MM.1S (cell line): ENCODE measurements around the gene WNT9B.

ENCODE experiments used
- DNase-seq: peaks from one replicate; pipeline ENCODE4 v3.0.0-alpha.2; 2015
- H2AFZ ChIP-seq: fragments of 300-600 bp; sonication (generic); 2 replicates; pipeline ENCODE4 v1.6.0; 2016; ENCODE audit warnings: antibody characterized with exemption, low read length
- H3F3A ChIP-seq: fragments of 300-600 bp; sonication (generic); 2 replicates; pipeline ENCODE4 v1.6.1; 2016; ENCODE audit warnings: mild to moderate bottlenecking, antibody characterized with exemption, low read length, moderate library complexity, mixed read lengths; ENCODE audit not compliant: insufficient read depth
- H3K27ac ChIP-seq: fragments of 300-600 bp; sonication (generic); 2 replicates; pipeline ENCODE4 v1.5.1; 2016; ENCODE audit warnings: mild to moderate bottlenecking, low read length
- H3K27me3 ChIP-seq: fragments of 300-600 bp; sonication (generic); replicated peaks from 2 replicates; pipeline ENCODE4 v1.6.0; 2016; ENCODE audit warnings: low read length; ENCODE audit not compliant: insufficient read depth
- H3K36me3 ChIP-seq: fragments of 300-600 bp; sonication (generic); replicated peaks from 2 replicates; pipeline ENCODE4 v1.6.1; 2016; ENCODE audit warnings: mild to moderate bottlenecking, low read length, mixed read lengths; ENCODE audit not compliant: insufficient read depth
- H3K4me1 ChIP-seq: fragments of 300-600 bp; sonication (generic); 2 replicates; pipeline ENCODE4 v1.6.1; 2016; ENCODE audit warnings: low read length, mixed read lengths
- H3K4me2 ChIP-seq: fragments of 300-600 bp; sonication (generic); 2 replicates; pipeline ENCODE4 v1.6.0; 2016; ENCODE audit warnings: low read depth, low read length
- H3K4me3 ChIP-seq: fragments of 300-600 bp; sonication (generic); 2 replicates; pipeline ENCODE4 v1.5.1; 2016; ENCODE audit warnings: low read length, mixed read lengths
- H3K79me2 ChIP-seq: fragments of 300-600 bp; sonication (generic); 2 replicates; pipeline ENCODE4 v1.6.1; 2016; ENCODE audit warnings: mixed run types, low read length, mixed read lengths
- H3K9ac ChIP-seq: fragments of 300-600 bp; sonication (generic); 2 replicates; pipeline ENCODE4 v1.6.1; 2016; ENCODE audit warnings: low read length, mixed read lengths
- H3K9me2 ChIP-seq: fragments of 300-600 bp; sonication (generic); replicated peaks from 2 replicates; pipeline ENCODE4 v1.6.1; 2016; ENCODE audit warnings: mild to moderate bottlenecking, low read length, mixed read lengths; ENCODE audit not compliant: insufficient read depth
- H3K9me3 ChIP-seq: fragments of 300-600 bp; sonication (generic); replicated peaks from 2 replicates; pipeline ENCODE4 v1.6.1; 2016; ENCODE audit warnings: mild to moderate bottlenecking, low read length, mixed read lengths; ENCODE audit not compliant: insufficient read depth
- H4K20me1 ChIP-seq: fragments of 300-600 bp; sonication (generic); 2 replicates; pipeline ENCODE4 v1.6.1; 2016; ENCODE audit warnings: mild to moderate bottlenecking, low read length, moderate library complexity, mixed read lengths; ENCODE audit not compliant: insufficient read depth
- EZH2 ChIP-seq: fragments of 300-600 bp; sonication (generic); optimal IDR thresholded peaks from 2 replicates; pipeline ENCODE3; 2017; ENCODE audit warnings: low read depth, mild to moderate bottlenecking, antibody characterized with exemption, low read length, mixed read lengths
- EZH2phosphoT487 ChIP-seq: fragments of 300-600 bp; sonication (generic); IDR thresholded peaks from 2 replicates; pipeline ENCODE4 v1.6.1; 2018; ENCODE audit warnings: antibody characterized with exemption, low read length
- TF ChIP-seq, protein P1 (sequence below): fragments of 300-600 bp; sonication (generic); IDR thresholded peaks from 2 replicates; pipeline ENCODE4 v1.5.1; 2016; ENCODE audit warnings: antibody characterized with exemption, low read length, mixed read lengths

WNT9B gene

DNA sequence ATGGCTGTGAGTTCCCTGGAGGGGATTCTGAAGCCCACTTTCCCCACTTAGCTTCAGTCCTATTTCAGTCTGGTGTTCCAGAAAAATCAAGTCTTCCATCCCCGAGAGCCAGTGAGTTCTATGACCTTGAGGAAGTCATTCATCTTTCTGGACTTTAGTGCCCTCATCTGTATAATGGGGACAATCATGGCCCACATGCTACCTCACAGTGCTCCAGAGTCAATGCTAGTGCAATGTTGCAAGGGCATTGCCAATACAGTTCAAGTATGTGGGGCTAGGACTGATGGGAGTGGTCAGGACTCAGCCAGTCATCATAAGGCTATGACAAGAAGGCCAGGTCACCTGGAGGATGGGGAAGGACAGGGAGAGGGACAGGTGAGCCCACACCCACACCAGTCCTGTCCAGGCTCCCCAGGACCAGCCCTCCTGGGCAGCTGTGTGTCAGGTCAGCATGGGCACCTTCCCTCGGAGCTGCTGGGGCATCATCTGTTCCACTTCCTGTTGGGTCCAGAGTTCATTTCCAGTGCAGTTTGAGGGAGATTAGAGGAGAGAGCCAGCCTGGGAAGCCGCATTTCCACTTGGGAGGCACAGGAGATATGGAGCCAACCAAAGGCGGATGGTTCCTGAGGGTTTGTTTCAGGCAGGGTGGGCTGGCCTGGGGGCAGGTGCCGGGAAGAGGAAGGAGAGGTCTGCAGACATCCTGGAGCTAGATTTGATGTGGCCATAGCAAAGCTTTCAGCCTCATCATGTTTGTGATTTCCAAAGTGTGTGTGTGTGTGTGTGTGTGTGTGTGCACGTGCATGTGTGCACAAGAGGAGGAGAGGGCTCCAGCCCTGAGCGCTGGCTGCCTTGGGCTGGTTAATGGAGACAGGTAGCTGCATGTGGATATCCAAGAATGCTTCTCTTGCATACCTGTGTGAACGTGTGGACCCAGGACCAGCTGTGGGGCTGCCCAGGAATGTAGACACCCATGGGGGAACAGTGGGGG is 3.9 kb upstream of the WNT9B start:
- H3K27me3 ChIP-seq: peaks cover 11% of the 10 kb centered on the region
- no peaks in the 10 kb centered on the region for H3F3A ChIP-seq
- no peaks in the 10 kb centered on the region for H3K79me2 ChIP-seq
- no peak for TF ChIP-seq EZH2
- TF ChIP-seq, protein P1, sequence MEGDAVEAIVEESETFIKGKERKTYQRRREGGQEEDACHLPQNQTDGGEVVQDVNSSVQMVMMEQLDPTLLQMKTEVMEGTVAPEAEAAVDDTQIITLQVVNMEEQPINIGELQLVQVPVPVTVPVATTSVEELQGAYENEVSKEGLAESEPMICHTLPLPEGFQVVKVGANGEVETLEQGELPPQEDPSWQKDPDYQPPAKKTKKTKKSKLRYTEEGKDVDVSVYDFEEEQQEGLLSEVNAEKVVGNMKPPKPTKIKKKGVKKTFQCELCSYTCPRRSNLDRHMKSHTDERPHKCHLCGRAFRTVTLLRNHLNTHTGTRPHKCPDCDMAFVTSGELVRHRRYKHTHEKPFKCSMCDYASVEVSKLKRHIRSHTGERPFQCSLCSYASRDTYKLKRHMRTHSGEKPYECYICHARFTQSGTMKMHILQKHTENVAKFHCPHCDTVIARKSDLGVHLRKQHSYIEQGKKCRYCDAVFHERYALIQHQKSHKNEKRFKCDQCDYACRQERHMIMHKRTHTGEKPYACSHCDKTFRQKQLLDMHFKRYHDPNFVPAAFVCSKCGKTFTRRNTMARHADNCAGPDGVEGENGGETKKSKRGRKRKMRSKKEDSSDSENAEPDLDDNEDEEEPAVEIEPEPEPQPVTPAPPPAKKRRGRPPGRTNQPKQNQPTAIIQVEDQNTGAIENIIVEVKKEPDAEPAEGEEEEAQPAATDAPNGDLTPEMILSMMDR: no peak
- no peak for TF ChIP-seq EZH2phosphoT487
- H3K9ac ChIP-seq: no peak overlapping the region
- no peaks in the 10 kb centered on the region for H3K9me3 ChIP-seq
- no peaks in the 10 kb centered on the region for H3K36me3 ChIP-seq
- H3K4me2 ChIP-seq: no peak overlapping the region
- no peak overlapping the region for H3K4me3 ChIP-seq
- H3K27ac ChIP-seq: no peak overlapping the region
- H3K4me1 ChIP-seq: no peaks in the 10 kb centered on the region
- DNase-seq: no peak
- no peak overlapping the region for H2AFZ ChIP-seq
- H3K9me2 ChIP-seq: no peaks in the 10 kb centered on the region
- H4K20me1 ChIP-seq: no peaks in the 10 kb centered on the region

DNA sequence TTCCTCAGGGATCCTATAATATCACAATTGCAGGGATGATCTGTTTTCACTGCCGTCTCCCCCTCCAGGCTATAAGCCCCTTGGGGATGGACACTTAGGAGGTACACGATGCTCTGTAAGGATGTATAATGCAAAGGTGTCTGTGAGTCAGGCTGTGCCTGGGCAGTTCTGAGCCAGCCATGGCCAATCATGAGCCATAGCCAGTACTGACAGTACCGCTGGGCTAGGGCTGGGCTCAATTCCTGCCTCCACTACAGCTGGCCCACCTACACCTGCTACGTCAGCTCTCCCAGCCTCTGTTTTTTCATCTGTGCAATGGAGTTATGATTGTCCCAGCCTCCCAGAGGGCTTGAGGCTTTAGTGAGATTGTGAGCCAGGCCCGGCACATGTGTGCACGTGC is 2.8 kb upstream of the WNT9B start:
- TF ChIP-seq, protein P1: no peak
- TF ChIP-seq EZH2: no peak
- TF ChIP-seq EZH2phosphoT487: no peak
- no peaks in the 10 kb centered on the region for H4K20me1 ChIP-seq
- no peak overlapping the region for H3K4me3 ChIP-seq
- H3K27me3 ChIP-seq: peaks cover 4% of the 10 kb centered on the region; the same call in 1 of the 2 replicates
- no peak overlapping the region for H3K27ac ChIP-seq
- H3K9ac ChIP-seq: no peak overlapping the region
- DNase-seq: no peak
- H3K9me3 ChIP-seq: no peaks in the 10 kb centered on the region
- H3K4me1 ChIP-seq: no peaks in the 10 kb centered on the region
- no peaks in the 10 kb centered on the region for H3K9me2 ChIP-seq
- H2AFZ ChIP-seq: no peak overlapping the region
- no peaks in the 10 kb centered on the region for H3K36me3 ChIP-seq
- H3K79me2 ChIP-seq: no peaks in the 10 kb centered on the region
- no peaks in the 10 kb centered on the region for H3F3A ChIP-seq
- no peak overlapping the region for H3K4me2 ChIP-seq

DNA sequence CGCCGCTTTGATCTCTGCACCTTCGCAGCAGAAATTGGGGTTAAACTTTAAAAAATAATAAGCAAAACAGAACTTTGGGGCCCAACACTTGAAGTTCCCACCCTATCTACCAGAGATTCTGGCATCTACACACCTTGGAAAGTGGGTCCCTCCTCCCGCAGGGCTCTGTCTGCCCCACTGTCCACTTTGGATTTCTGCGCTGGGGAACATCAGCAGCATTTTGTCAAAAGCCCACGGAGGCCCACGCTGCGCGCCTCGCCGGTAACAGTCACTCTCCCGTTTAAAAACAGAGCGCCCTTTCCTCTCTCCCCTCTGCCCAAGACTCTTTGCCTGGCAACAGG is 725 bp upstream of the WNT9B start:
- no peak overlapping the region for H2AFZ ChIP-seq
- no peak for DNase-seq
- H3K4me1 ChIP-seq: no peaks in the 10 kb centered on the region
- H3F3A ChIP-seq: no peaks in the 10 kb centered on the region
- H4K20me1 ChIP-seq: no peaks in the 10 kb centered on the region
- H3K4me3 ChIP-seq: no peak overlapping the region
- H3K9me3 ChIP-seq: no peaks in the 10 kb centered on the region
- no peaks in the 10 kb centered on the region for H3K36me3 ChIP-seq
- H3K79me2 ChIP-seq: no peaks in the 10 kb centered on the region
- no peak overlapping the region for H3K4me2 ChIP-seq
- no peak overlapping the region for H3K9ac ChIP-seq
- H3K27ac ChIP-seq: no peak overlapping the region
- H3K9me2 ChIP-seq: no peaks in the 10 kb centered on the region
- TF ChIP-seq EZH2 (no peak), EZH2phosphoT487 (no peak)
- TF ChIP-seq, protein P1: no peak
- H3K27me3 ChIP-seq: no peaks in the 10 kb centered on the region; the same call in 1 of the 2 replicates
